AG20443 (cell line): ENCODE results near the gene SFSWAP.
"Not testable (repeated sequence)": the region's sequence is repeated elsewhere in the genome, so short reads cannot be mapped to it uniquely, and the experiment has no call there.

Experiments used
- DNase-seq: peaks from one replicate; pipeline ENCODE4 v3.0.0; 2012; ENCODE audit warnings: low spot score, mixed read lengths

The SFSWAP gene

DNA sequence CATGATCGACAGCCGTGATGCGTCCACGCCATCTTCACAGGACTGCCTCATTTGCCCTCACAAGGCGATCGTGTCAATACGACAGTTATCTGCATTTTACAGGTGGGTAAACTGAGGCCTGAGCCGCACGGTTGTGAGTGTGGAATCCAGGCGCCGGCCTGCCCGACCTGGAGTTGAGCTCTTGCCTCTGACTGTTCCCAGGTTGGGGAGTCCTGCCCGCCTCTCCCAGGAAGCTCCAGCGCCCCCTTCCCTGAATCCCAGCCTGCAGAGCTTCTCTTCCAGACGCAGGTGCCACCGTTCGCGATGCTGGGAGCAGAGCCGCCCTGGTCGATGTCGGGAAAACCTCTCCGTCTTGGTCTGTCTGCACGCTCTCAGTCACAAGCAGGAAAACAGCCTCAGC is 31.1 kb upstream of the SFSWAP start:
- not testable (repeated sequence) for DNase-seq

DNA sequence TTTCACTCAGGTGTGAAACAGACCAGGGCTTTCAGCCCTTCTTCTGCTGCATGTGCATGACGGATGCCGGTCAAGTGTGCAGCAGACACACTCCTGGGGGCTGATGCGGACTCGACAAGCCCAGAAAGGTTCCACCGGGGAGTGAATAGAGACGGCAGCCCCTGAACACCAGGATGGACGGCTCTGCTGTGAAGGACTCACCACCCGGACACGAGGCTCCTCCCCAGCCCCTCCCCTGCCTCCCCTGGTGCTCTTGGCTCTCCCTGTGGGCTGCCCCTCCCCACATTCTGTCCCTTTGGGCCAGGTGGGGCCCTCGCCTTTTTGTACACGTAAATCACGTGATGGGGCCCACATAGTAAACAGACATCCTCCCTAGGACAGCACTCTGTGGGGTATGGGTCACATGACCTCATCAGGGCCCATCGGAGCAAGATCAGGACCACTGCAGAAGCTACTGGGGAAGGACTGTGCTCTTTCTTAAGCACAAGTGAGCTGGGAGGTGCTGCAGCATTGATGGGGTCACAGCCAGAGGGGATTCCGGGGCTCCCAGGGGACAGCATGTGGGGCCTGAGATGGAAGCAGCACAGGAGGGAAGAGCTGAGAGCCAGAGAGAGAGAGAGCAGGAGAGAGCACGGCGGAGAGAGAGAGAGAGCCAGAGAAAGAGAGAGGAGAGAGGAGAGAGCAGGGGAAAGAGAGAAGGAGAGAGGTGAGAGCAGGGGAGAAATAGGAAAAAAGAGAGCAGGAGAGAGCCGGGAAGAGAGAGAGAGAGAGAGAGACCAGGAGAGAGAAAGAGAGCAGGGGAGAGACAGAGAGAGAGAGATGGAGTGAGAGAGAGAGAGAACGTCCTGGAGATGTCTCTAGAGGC is 30.3 kb upstream of the SFSWAP start:
- DNase-seq = not testable (repeated sequence)

DNA sequence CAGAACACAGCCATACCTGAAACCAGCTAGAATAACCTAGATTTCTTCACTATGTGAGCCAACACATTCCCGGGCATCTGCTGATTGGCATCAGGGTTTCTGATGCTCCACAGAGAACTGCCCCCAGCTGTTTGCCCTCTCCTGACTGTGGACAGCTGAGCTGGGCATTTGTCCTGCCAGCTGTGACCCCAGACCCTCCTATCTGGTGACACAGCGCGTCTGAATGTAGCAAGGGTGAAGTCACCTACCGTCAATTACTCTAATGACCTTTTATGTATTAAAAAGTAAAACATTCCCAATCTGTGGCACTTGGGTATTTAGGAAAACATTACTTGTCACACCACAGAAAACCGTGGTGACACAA is 29.7 kb upstream of the SFSWAP start:
- DNase-seq = no peak

DNA sequence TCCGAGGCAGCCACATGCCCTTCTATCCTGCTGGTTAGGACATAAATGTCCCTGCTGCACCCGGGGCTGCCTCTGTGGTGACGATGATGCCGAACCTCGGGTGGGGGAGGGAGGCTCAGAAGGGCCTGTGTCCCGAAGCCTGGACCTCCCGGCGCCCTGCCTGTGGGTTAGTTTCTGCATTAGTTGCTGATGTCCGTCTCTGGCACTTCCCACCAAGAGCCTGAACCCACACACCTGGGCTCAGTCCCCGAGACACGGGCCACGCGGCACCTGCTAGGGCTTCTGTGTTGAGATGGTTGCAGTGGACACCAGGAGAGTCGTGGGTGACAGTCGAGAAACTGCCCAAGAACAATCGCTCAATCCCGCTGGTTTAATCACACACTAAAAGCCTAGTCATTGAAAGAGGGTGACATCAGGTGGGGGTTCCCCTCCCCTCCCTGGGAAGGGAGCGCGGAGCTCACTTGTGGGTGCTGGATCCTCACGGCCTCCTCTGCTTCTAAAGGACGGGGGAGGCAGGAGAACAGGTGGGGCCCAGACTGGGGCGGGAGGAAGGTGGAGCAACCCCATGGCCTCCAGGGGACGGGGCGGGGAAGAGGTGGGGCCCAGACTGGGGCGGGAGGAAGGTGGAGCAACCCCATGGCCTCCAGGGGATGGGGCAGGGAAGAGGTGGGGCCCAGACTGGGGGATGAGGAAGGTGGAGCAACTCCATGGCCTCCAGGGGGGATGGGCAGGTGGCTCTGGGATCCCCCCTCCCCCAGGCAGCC is 29.0 kb upstream of the SFSWAP start:
- not testable (repeated sequence) for DNase-seq

DNA sequence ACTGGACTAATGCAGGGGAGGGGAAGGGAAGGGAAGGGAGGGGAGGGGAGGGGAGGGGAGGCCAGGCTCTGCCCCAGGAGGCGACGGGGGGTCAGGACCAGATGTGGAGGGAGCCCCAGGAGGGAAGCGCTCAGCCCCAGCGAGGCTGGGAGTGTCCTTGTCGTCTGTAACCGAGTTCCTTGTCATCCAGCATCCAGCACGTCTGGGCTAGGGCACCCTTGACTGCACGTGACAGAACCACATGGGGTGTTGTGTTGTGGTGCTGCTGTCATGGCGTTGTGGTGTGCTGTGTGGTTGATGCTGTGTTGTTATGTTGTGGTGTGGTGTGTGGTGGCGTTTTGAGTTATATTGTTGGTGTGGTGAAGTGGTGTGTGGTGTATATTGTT is 28.4 kb upstream of the SFSWAP start:
- no peak for DNase-seq

DNA sequence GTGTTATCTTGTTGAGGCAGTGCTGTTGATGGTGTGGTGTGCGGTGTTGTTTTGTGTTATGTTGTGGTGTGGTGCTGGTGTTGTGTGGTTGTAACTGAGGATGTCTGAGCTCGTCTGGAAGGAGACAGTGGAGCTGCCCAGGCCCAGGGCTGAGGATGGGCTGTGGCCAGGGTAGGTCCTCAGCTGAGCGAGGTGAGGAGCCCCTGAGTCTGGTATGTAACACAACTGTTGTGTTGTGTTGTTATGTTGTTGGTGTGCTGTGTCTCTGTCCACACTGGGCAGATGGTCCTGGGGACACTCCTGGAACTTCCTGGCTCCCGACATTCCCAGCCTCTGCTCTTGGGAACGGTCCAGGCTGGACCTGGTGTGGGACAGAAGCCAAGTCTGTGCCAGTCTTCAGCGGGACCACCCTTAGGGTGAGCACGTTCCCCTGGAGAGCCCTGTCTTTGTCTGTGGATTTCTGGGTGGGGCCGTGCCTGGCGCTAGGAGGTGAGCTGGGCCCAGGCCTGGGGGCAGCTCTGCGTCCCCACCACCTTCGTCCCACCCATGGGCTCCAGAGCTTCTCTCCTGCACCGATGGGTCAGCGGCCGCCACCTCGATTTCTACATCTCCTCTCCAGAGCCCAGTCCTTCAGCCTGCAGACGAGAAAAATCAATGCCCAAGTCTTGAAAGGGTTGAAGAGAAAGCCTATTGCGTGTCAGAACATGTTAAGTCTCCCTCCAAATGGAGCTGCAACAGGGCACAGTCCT is 27.4 kb upstream of the SFSWAP start:
- DNase-seq = no peak

DNA sequence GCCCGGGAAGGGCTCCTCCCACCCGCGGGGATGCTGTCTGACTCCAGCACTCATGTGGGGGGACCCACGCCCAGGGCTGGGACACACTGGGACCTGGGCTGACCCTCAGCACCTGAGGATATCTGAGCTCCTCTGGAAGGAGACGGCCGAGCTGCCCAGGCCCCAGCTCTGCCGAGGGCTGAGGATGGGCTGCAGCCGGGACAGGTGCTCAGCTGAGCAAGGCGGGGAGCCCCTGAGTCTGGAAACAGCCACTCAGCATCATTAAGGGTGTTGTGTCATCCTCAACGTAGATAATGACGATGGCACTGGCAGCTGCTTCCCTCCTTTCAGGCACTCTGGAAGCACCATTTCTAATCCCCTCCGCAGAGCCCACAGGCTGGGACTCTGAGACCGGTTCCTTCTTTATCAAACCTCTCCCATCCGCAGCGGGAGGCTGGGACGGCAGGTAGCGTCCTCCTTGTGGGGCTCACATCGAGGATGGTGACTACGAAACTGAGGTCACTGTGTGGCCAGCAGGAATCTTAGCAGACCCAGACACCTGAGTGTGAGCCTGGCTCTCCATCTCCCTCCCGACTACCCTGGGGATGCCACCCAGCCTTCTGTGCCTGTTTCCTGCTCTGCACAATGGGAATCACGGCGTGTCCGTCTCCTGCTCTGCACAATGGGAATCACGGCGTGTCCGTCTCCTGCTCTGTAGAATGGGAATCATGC is 26.7 kb upstream of the SFSWAP start:
- no peak for DNase-seq

DNA sequence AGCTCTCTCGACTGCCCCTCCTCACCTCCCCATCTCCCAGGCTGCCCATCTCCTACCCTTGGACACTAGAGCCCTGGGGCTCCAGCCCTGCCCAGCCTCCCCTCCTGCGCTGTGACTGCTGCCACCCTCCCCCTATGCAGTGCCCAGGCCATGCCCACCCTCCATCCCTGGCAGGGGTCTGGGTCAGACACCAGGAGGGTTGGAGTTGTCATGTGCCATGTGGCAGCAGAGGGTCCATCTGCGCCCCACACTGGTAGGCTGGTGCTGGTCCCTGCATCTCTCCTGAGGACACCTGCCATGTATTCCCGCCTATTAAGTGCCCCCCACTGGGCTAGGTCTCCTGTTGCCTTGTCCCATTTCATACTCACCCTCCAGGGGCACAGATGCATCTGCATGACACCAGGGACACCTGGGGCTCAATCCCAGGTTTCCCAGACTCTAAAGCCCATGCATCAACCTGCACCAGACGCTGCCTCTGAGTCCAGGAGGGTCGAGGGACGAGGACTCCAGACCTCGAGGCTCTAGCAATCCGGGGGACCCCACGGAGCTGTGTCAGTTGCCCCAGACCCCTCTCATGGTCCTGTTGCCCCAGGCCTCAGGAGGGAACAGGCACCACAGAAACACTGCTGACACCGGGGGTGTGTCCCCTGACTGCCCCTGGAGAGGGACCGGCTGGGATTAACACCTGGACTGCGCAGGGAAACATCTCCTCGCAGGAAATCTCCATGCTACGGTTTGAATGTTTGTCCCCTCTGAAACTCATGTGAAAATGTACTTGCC is 23.4 kb upstream of the SFSWAP start:
- no peak for DNase-seq

DNA sequence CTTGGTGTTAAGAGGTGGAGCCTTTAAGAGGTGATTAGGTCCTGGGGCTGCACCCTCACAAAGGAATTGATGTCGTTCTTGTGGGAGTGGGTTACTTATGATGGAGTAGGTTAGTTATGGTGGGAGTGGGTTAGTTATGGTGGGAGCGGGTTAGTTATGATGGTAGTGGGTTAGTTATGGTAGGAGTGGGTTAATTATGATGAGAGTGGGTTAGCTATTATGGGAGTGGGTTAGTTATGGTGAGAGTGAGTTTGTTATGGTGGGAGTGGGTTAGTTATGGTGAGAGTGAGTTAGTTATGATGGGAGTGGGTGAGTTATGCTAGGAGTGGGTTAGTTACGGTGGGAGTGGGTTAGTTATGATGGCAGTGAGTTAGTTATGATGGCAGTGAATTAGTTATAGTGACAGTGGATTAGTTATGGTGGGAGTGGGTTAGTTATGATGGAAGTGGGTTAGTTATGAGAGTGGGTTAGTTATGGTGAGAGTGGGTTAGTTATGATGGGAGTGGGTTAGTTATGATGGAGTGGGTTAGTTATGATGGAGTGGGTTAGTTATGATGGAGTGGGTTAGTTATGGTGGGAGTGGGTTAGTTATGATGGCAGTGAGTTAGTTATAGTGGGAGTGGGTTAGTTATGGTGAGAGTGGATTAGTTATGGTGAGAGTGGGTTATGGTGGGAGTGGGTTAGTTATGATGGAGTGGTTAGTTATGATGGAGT is 22.6 kb upstream of the SFSWAP start:
- no peak for DNase-seq

DNA sequence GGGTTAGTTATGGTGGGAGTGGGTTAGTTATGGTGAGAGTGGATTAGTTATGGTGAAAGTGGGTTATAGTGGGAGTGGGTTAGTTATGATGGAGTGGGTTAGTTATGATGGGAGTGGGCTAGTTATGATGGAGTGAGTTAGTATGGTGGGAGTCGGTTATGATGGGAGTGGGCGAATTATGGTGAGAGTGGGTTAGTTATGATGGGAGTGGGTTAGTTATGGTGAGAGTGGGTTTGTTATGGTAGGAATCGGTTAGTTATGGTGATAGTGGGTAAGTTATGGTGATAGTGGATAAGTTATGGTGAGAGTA is 22.1 kb upstream of the SFSWAP start:
- DNase-seq = no peak

DNA sequence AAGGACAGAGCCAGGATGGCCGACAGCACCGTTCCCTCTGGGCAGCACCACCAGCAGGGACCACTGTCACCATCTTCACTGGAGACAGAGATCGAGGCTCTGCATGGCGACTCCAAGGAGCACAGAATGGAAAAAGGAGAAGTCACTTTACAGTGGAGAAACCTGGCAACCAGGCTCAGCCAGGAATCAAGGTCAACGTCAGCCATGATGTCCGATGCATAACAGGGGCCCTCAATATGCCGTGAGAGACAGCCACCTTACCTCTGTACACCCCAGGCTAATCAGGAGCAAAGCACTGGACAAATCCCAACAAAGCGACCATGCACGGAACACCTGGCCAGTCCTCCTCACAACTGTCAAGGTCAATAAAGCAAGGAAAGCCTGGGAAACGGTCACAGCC is 20.6 kb upstream of the SFSWAP start:
- DNase-seq = no peak

DNA sequence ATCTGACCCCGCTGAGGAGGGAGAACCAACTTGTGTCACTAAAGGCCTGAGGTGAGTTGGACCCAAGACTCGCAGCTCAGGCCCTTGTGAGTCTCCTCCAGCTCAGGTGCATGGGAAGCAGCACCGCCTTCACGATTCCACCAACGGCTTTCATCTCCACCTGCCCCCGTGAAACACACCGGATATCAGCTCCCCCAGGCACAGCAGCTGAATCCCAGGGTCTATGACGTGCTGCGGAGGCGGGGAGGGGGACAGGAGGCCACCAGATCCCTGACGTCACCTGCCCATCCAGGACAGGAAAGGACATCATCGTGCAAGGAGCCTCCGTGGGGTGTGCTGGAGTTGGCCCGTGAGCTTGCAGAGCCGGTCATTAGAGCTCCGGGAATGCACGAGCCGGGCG is 18.5 kb upstream of the SFSWAP start:
- no peak for DNase-seq

DNA sequence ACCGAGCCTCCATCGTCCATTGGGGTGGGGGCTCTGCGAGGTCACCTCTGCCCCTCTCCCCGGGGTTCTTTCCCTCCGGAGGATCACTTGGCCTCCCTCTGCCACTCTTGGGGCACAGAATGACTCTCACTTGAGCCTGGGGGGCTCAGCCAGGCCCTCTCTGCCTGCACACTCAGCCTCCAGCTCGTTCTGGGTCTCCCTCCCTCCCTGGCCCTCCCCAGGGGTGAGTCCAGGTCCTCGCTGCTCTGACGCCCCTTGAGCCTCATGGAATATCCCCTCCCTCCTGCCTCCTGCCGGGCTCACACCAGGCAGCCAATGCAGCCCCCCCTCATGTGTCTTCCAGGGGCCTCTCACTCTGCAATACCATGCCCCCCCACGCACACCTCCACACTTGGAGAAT is 17.7 kb upstream of the SFSWAP start:
- DNase-seq = no peak

DNA sequence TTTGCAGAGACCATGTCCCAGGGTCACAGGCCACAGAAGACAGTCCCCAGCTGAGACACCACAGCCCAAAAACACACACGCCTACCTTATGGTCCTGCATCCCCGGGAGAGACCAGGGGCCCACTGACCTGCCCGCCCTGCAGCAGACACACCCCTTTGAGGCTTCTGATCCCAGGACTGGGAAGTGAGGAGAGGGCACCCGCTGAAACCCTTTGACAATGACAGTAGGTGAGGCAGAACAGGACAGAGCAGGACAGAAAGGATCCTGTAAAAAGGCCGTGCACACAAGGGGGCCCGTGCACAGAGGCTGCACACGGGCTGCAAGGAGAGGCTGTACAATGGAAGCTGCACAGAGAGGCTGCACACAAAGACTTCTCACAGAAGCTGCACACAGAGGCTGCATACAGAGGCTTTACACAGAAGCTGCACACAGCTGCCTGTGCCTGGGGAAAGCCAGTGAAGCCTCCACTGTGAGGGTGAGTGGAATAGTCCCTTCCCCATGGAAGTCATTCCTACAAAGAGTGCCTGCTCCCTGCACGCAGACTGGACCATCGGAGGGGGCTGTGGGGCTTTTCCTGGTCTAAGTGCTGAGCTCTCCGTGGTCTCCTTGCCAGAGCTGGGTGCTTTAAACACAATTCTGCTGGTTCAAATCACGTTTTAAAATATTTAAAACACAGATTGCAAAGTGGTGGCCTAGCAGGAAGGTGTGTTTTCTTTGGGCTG is 16.6 kb upstream of the SFSWAP start:
- DNase-seq = no peak

DNA sequence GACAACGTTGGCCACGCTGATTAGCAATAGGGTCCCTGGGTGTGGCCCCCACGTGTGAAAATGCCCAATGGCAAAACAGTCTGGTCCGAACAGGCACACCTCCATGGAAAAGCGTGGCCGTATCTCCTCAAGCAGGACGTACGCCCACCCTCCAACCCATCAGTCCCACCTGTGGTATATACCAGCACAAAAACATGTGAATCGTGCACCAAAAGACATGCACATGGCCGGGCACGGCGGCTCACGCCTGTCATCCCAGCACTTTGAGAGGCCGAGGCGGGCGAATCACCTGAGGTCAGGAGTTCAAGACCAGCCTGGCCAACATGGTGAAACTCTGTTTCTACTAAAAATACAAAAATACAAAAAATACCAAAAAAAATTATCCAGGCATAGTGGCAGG is 14.9 kb upstream of the SFSWAP start:
- no peak for DNase-seq

DNA sequence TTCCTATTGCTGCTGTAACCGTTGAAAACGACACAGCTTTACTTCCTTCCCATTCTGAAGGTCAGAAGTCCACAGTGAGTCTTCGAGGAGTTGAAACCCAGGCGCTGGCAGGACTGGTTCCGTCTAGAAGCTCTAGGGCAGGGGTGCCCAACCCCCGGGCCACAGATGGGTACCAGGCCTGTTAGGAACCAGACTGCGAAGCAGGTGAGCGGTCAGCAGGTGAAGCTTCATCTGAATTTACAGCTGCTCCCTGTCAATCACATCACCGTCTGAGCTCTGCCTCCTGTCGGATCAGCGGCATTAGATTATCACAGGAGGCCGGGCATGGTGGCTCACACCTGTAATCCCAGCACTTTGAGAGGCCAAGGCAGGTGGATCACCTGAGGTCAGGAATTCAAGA is 12.6 kb upstream of the SFSWAP start:
- no peak for DNase-seq

DNA sequence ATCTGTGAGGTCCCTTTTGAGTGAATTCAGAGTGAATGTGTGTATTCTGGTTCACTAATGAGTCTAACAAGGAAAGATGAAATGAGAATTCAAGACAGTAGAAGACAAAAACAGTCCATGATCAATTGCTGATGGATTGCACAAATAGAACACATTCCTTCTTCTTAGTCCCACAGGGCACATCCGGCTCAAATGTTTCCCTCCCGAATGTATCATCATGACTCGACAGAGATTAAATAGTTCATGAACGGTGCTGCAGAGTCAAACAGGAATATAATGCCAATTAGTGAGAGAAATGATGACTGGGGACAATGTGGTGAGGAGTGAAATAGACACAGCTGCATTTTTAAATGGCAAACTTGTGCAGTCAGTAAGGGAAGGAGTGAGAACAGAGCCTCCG is 11.5 kb upstream of the SFSWAP start:
- peak; percentile 33 for DNase-seq

DNA sequence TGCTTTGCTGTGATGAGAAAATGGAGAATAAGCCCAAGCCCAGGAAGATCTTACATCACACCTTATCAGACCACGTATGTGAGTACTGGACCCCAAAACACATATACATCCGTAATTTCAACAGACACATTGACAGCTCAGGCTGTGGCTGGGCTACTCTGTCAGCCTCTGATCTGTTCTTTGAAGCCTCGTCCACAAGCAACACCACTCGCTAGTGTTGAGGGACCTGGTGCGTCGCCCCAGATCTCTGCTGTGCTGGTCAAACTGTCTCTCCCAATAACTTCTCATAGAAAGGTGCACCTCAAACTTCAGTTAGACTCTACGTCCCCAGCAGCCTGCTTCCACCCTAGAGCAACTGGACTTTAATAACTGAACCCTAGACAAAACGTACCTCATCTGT is 10.6 kb upstream of the SFSWAP start:
- no peak for DNase-seq

DNA sequence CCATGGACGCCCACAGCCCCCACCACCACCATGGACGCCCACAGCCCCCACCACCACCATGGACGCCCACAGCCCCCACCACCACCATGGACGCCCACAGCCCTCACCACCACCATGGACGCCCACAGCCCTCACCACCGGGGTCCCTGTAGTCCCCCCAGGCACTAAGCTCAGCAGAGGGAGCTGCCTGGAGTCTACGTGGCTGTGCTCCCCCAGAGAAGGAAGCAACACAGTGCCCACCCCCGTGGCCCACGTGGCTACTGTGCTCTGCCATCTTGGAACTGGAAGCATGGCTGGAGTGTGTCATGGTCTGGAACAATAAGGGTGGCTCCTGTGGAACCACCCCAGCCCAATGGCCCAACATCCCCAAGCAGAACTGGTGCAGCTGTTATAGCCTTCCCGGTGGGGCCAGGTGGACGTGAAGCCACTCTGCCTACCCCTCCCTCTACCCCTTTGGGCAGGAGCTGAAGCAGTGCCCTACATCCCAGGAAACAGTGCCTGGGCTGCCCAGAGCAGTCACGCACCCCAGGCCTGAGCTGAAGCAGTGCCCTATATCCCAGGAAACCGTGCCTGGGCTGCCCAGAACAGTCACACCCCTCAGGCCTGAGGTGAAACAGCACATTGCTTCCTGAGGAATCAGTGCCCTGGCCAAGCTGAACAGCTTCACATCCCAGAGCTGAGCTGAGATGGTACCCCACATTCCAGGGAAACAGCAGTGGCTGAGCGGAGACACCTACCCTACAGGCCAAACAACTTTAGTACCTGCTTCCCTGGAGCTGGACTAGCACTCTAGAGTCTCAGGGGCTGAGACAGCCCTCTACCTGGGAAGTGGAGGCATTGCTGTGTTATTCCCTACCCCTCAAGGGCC is 9.0 kb upstream of the SFSWAP start:
- DNase-seq = no peak

DNA sequence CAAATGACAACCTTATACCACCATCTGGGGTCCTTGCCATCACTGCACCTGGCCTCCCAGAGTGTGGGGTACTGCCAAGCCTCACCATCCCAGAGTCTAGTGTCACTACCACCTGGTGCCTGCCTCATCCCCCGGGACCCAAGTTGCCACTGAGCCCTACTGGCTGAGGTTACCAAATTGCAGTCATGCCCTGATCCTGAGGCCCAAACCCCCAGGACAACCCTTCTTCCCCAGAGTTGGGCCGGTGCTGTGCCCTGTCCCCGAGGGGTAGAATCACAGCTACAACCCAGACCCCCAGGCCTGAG is 8.4 kb upstream of the SFSWAP start:
- DNase-seq = no peak
